HG03521 (cell line): ENCODE measurements around the gene S100A16.
"Not testable (repeated sequence)": the region's sequence is repeated elsewhere in the genome, so short reads cannot be mapped to it uniquely, and the experiment has no call there.

Experiments used
- ATAC-seq: cut with Tn5 transposase; IDR thresholded peaks from one replicate; pipeline ENCODE4 v1.9.1; 2021; ENCODE audit warnings: mild to moderate bottlenecking, moderate library complexity; ENCODE audit not compliant: unreplicated experiment

Gene S100A16

GRCh38 chr1:153565529-153566374, 47.2 kb downstream of the S100A16 start, which contains the start of gene S100A2:
S100A2 (minus strand) TSS chr1:153565844; CDS start chr1:153563877, 1,967 bp downstream.
- no peak for ATAC-seq

GRCh38 chr1:153563991-153564390, 48.9 kb downstream of the S100A16 start:
- ATAC-seq, result no peak

- ATAC-seq, result no peak
These were observed 49.4 kb downstream of the S100A16 start for GRCh38 chr1:153563483-153563901.

- ATAC-seq, result not testable (repeated sequence)
These were observed 50.9 kb downstream of the S100A16 start for GRCh38 chr1:153562021-153562420.

- ATAC-seq, result no peak
These were observed 51.4 kb downstream of the S100A16 start for GRCh38 chr1:153561466-153561985.

- no peak for ATAC-seq
These were observed 52.0 kb downstream of the S100A16 start for GRCh38 chr1:153560771-153561465.

- no peak for ATAC-seq
These were observed 52.7 kb downstream of the S100A16 start for GRCh38 chr1:153560241-153560640.

GRCh38 chr1:153557877-153558276, 55.1 kb downstream of the S100A16 start:
- ATAC-seq, result no peak
